ENCODE data around the gene GCNT1. TPM values are rescaled to one million over a fixed set of nuclear protein-coding genes. Genes with fewer than 3 reads are reported as not detected.

Gene GCNT1
- total and polyA plus RNA-seq, 2 of the 13 experiments (the other 11 are each of a cell fraction or from before 2014, with no cell fraction given) = 0.55 to 1.7 TPM

- FAIRE-seq (no peak), ATAC-seq (no peak), DNase-seq (ENCODE audit: low spot score) (no peak)
- 41% methylated on average over 4 of the region's 4 CpGs for WGBS (ENCODE audit: low lambda C conversion rate)
- H3K9ac ChIP-seq (ENCODE audit: insufficient read depth, low read depth, low read length) = no peak overlapping the region
- no peak overlapping the region for H3K27ac ChIP-seq (ENCODE audit: extremely low read length, insufficient read depth, low read length)
- H2AFZ ChIP-seq (ENCODE audit: low read length) = no peak overlapping the region
- H4K20me1 ChIP-seq (ENCODE audit: insufficient read depth, low read length) = no peaks in the 10 kb centered on the region
- H3K9me3 ChIP-seq (ENCODE audit: low read length) = no peaks in the 10 kb centered on the region
- peaks cover 25% of the 10 kb centered on the region; the same call in 1 of the 2 replicates for H3K4me1 ChIP-seq (ENCODE audit: insufficient read depth, low read length)
- in situ Hi-C loops (cut with HindIII; ENCODE audit: extremely low pct_ligation_motif_present, low pct_unique_long_range_greater_than_20kb) (no loop called here), intact Hi-C loops (cut with micrococcal nuclease; ENCODE audit: unreplicated experiment) (no loop called here)
- ChIA-PET CTCF (ENCODE audit: low intra/inter-chr PET ratio, low total read pairs) (no interaction called here), POLR2A (no interaction called here)
- no TSS peak for BruUV-seq (replicated peaks)
- H3K4me3 ChIP-seq (replicated peaks in 1 of 3; ENCODE audit: insufficient read depth in 1 of 3, low read depth in 2 of 3, low read length in 3 of 3) = no peak overlapping the region
- no peaks in the 10 kb centered on the region for H3K79me2 ChIP-seq (ENCODE audit: insufficient read depth, low read length)
- no peak for TF ChIP-seq ZNF251 (CRISPR knock-in tag; IDR thresholded peaks at IDR 0.05)
- no peak for TF ChIP-seq RCOR2 (CRISPR knock-in tag; IDR thresholded peaks at IDR 0.05)
- no peak for TF ChIP-seq MTF1 (CRISPR knock-in tag; IDR thresholded peaks at IDR 0.05)
- no peak for TF ChIP-seq POGK (CRISPR knock-in tag; conservative IDR thresholded peaks at IDR 0.05)
- no peak for TF ChIP-seq ZNF142 (CRISPR knock-in tag; IDR thresholded peaks at IDR 0.05)
- no peak for TF ChIP-seq ZNF75D (CRISPR knock-in tag; IDR thresholded peaks at IDR 0.05; ENCODE audit: borderline replicate concordance)
- TF ChIP-seq MTERF4 (CRISPR knock-in tag; IDR thresholded peaks at IDR 0.05) = no peak
- no peak for TF ChIP-seq DPF2 (CRISPR knock-in tag; IDR thresholded peaks at IDR 0.05; ENCODE audit: borderline replicate concordance, low read depth)
- no peak for TF ChIP-seq SAP130 (CRISPR knock-in tag; IDR thresholded peaks at IDR 0.05; ENCODE audit: low read depth)
- H3K27me3 ChIP-seq (ENCODE audit: control insufficient read depth in 1 of 2, insufficient read depth in 2 of 2, low read length in 2 of 2) = peaks cover 0 to 19% of the 10 kb centered on the region in 2 experiments; a peak in 1 of 5 replicates
- H3K4me2 ChIP-seq (ENCODE audit: low read depth, low read length) = no peak overlapping the region
- H3K36me3 ChIP-seq (replicated peaks in 1 of 2; ENCODE audit: control insufficient read depth in 1 of 2, insufficient read depth in 2 of 2, low read length in 2 of 2) = no peaks in the 10 kb centered on the region
Observed at GRCh38 chr9:76463211-76463610, 4.2 kb downstream of the GCNT1 start.
